G401 (cell line): ENCODE measurements around the gene NAA60. TPM values are rescaled to one million over a fixed set of nuclear protein-coding genes. Genes with fewer than 3 reads are reported as not detected.
A peak's percentile ranks its signal among the peaks of the same experiment; 100 is the strongest.
"Not testable (repeated sequence)": the region's sequence is repeated elsewhere in the genome, so short reads cannot be mapped to it uniquely, and the experiment has no call there.

ENCODE experiments used
- DNase-seq: peaks from one replicate; pipeline ENCODE4 v3.0.0-alpha.2; 2015; ENCODE audit warnings: low spot score
- in situ Hi-C: cut with HindIII; loops from 2 replicates; pipeline ENCODE4 v1.10.0; 2016; ENCODE audit warnings: low sequenced_read_pairs, mixed read lengths
- total RNA-seq: library from RNA; depleted of rRNA; stranded (reverse); fragments of >200 nt; shearing (Covaris generic); gene quantifications from 2 replicates; pipeline ENCODE4 v1.2.3, GENCODE V29; 2014

Gene NAA60
- total RNA-seq, 1 experiment from 2014 or later: 35.3 TPM

DNA sequence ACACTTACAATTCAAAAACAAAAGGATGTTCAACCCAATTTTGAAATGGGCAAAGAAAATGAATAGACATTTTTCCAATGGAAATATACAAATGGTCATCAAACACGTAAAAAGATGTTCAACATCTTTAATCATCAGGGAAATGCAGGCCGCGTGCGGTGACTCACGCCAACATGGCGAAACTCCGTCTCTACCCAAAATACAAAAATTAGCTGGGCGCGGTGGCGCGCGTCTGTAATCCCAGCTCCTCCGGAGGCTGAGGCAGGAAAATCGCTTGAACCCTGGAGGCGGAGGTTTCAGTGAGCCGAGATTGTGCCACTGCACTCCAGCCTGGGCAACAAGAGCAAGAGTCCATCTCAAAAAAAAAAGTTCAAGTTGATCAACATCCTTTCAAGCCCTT, 55.5 kb downstream of the NAA60 start:
- in situ Hi-C loops: no loop called here
- DNase-seq: no peak

DNA sequence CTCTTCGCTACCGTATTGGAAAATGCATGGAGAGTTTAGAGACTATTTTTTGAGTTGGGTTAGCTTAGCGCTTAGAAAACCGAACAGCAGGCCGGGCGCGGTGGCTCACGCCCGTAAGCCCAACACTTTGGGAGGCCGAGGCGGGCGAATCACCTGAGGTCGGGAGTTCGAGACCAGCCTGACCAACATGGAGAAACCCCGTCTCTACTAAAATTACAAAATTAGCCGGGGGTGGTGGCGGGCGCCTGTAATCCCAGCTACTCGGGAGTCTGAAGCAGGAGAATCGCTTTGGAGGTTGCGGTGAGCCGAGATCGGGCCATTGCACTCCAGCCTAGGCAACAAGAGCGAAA, 57.9 kb downstream of the NAA60 start:
- DNase-seq, in situ Hi-C loops: not testable (repeated sequence)

DNA sequence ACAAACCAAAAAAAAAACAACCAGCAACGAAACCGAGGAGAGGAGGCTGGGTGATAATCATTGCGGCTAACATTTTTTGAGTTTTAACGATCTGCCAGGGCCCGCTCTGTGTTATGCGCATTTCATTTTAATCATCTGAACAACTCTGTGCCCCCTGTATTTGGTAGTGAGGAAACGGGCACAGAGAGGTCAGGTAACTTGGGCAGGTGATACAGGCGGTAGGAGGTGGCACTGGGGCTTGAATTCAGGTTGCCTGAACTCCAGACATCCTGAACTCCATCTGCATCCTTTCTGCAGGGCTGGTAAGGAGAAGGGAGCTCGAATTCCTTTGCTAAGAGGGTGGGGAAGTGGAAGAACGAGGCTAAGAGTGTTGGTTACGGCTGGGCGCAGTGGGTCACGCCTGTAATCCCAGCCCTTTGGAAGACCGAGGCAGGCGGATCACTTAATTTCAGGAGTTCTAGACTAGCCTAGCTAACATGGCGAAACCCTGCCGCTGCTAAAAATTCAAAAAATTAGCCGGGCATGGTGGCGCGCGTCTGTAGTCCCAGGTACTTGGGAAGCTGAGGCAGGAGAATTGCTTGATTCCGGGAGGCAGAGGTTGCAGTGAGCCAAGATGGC, 58.4 kb downstream of the NAA60 start:
- DNase-seq: no peak
- in situ Hi-C loops: no loop called here

DNA sequence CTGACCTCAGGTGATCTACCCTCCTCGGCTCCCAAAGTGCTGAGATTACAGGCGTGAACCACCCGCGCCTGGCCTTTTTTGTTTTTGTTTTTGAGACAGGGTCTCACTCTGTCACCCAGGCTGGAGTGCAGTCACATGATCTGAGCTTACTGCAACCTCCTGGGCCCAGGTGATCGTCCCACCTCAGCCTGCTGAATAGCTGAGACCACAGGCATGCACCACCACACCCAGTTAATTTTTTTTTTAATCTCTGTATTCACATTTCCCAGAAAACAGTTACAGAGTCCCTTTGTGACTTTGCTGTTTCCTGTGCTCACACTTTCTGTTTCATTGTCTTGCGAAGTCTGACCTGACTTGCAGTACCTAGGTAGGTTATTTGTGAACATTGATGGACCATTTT, 60.0 kb downstream of the NAA60 start:
- no peak for DNase-seq
- in situ Hi-C loops: no loop called here

DNA sequence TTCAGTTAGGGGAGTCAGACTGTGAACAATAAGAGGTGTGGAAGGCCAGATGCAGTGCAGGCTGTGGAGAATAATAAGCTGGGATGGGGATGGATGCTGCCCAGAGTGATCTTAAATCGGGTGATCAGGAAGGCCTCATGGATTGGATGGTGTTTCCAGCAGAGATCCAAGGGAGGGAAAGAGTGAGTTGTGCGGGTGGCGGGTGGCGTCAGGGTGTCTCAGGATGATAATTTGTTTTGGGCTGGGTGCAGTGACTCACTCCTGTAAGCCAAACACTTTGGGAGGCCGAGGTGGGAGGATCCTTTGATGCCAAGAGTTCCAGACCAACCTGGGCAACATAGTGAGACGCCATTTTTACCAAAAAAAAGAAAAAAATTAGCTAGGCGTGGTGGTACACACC, 65.3 kb downstream of the NAA60 start:
- in situ Hi-C loops: no loop called here
- no peak for DNase-seq

DNA sequence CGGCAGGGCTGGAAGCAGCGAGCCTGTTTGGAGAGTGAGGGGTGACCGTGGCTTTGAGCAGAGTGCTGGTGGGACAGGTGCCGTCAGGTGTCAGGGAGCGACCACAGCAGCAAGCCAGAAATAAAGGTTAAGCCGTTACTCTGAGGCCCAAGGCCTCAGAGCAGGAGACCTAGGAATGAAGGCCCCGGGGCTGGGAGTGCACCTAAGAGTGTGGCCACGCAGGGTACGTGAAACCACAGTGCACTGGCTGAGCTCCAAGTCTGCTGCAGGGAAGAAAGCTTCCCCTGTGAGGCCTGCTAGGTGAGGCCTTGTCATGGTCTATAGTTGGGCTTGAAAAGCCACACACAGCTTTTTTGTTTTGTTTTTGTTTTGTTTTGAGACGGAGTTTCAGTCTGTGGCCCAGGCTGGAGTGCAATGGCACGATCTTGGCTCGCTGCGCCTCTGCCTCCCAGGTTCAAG, 66.0 kb downstream of the NAA60 start:
- DNase-seq: no peak
- in situ Hi-C loops: no loop called here

DNA sequence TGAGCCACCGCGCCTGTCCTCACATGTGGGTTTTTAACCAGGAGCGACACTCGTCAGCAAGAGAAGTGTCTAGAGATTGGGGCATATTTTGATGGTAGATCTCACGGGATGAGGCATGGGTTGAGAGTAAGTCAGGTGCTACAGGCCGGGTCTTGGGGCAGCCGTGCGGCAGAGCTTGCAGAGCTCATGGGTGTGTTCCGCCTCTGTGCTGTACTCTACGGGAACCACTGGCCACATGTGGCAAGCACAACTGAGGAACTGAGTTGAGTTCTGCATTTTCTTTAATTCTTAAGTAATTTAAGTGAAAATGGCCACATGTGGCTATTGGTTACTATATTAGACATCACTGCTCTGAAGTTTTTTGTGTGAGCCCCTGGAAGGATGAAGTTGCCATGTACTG, 66.9 kb downstream of the NAA60 start:
- in situ Hi-C loops: no loop called here
- no peak for DNase-seq

DNA sequence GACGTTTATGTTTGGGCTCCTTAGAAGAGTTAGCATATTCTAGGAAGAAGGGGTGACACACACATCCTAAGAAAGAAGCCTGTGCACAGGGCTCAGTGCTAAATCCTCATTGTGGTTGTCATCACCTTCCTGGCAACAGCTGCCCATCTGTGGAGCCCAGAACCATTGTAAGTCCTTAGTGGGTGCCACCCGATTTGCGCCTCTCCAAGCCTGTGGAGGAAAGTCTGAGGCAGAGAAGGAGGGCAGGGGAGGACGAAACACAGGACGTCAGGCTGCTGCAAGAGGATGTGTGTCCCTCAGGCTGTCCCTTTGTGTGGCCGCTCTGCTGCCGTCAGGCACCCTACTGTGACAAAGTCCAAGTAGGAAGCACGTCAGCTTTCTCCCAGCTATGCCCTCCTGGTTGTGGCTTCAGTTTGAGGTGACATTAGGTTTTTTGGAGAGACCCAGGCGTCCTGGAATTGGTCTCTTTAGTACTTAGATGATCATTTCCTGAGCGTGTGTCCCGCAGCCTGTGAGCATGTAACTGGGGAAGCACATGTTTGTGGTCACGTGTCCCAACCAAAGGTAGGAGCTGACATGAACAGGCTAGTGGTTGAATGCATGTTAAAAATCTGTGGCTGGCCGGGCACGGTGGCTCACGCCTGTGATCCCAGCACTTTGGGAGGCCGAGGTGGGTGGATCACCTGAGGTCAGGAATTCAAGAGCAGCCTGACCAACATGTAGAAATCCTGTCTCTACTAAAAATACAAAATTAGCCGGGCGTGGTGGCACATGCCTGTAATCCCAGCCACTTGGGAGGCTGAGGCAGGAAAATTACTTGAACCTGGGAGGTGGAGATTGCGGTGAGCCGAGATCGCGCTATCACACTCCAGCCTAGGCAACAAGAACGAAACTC, 68.1 kb downstream of the NAA60 start:
- no peak for DNase-seq
- in situ Hi-C loops: no loop called here

DNA sequence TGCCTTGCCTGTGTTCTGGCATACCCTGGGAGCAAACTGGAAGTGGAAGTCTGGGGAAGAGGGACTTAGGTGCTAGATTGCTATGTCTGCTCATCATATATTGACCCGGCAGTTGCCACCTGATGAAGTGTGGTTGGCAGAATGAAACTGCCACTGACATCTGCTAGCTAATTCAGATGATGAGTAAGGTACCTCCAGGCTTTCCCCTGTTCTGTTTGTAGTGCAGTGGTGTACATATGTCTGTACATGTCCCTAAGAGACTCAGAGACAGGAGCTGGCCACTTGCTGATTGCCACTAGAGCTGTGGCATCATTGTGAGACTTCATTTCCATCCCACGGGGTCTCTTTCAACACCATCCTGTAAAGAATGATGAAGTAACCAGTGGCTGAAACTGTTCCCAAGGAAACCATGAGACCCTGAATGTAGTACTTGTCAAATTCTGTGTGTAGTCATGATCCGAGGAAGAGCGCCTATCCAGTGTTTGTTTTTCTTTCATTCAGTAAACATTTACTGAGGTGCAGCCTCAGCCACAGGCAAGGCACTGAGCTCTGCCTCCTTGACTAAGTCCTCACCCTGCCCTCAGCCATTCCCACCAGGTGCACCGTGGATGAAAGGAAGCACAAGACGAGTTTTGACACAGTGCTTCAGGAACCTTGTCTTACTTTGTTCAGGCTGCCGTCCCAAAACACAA, 70.6 kb downstream of the NAA60 start:
- in situ Hi-C loops: no loop called here
- no peak for DNase-seq

DNA sequence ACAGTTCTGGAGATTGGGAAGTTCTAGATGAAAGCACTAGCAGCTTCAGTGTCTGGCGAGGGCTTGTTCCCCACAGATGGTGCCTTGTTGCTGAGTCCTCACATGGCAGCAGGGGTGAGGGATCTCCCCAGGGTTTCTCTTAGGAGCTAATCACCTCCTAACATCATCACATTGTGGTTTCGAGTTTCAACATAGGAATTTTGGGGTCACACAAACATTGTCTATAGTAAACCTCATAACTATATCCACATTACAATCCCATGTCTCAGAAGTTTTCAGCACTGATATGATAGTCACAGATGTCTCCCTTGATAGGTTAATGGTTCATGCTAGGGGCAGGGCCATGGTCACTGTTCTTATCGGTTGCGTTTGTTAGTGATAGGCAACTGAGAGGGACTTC, 71.1 kb downstream of the NAA60 start:
- in situ Hi-C loops: no loop called here
- DNase-seq: no peak

DNA sequence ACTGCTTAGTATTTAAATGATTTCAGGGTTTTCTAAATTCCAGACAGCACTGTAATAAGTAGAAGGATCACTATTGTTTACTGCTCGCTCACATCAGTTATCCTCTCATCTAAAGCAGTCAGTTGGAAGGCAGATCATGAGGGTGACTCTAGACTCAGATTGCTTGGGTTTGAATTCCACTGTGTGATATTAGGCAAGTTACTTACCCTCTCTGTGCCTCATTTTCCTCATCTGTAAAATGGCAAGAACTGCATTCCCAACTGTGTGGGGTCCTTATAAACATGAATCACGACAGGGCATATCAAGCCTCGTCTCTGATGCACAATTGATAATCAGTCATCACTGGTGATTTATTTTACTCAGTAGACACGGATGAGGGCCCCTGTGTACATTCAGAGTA, 72.4 kb downstream of the NAA60 start:
- in situ Hi-C loops: no loop called here

DNA sequence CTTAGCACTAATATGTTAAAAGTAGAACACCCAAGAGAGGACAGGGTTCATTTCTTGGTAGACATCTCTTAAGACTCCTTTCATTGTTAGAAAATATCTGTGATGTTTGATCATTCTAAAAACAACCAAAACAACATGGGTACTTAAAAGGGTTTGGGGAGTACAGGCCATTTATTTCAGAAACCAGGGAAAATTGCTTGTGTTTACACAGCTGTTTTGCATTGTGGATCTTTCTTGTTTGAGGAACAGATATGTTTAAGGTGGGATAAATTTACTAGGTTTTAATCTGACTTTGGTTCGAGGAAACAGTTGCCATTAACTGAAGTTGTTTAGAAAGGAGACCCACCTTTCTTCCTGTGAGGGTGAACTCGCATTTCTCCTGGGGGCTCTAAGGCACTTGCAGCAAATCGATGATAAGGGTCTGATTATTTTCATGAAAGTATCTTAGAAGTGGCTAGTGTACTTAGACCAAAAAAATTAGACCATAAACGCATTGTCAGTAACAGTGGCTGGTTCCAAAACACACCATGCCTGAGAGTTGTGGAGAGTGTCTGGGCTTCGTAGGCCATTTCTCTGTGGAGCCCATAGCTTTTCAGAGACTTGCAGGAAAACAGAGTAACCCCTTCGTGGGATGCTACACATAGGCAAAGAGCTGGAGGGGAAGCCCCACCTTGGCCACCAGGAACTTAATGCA, 75.0 kb downstream of the NAA60 start:
- in situ Hi-C loops: no loop called here
- DNase-seq: no peak

More for the DNA sequence above, 72.4 kb downstream of the NAA60 start:
- DNase-seq: no peak

DNA sequence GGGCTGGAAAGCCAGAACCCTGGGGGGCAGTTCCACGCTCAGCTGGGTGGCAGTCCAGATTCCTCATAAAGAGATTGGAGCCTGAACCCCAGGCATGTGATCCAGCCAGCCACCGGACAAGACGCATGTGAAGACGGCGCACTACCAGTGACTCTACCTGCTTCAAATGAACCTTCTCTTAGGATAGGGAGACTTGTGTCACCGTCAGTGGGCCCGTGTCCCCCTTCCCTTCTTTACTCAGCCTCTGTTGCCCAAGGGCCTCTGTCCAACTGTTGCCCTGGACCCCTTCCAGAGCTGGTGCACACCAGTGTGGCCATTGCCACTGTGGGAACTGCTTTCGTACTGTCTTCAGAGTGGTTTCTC, 75.5 kb downstream of the NAA60 start:
- in situ Hi-C loops: no loop called here
- DNase-seq: no peak

DNA sequence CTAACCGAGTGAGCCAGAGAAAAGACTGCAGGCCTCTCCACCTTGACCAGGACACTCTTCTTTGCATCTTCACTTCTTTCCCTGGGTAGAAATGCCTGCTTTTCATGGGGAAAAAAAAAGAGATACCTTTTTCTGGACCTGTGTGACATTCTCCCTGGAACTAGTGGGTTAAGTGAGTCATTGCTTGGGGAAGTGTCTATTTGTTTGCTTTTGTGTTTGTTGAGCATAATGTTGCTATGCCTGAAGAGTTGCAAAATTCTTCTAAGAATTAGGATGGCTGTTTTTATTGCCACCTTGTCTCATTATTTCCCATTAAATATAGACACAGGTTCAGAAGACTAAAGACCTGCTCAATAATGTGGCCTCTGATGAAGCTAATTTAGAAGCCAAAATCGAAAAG, 76.1 kb downstream of the NAA60 start:
- in situ Hi-C loops: no loop called here

DNA sequence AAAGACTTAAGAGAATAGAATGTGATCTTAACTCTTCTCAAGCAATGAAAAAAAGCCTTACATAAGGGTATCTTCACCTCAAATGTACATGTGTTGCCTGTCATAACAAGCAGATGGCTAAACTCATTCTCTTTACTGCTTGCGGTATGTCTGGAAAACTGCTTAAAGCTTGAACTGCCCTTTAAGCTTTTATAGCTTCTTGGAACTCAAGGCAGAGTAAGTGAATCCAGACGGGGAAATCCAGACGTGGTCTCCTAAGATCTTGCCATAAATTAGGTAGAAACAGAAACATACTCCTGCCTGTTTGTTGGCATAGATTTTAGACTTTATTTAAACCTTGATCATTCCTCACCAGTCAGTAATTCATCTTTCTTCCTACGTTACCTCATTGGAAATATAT, 76.9 kb downstream of the NAA60 start:
- no peak for DNase-seq
- in situ Hi-C loops: no loop called here

More for the DNA sequence above, 76.1 kb downstream of the NAA60 start:
- DNase-seq: no peak

DNA sequence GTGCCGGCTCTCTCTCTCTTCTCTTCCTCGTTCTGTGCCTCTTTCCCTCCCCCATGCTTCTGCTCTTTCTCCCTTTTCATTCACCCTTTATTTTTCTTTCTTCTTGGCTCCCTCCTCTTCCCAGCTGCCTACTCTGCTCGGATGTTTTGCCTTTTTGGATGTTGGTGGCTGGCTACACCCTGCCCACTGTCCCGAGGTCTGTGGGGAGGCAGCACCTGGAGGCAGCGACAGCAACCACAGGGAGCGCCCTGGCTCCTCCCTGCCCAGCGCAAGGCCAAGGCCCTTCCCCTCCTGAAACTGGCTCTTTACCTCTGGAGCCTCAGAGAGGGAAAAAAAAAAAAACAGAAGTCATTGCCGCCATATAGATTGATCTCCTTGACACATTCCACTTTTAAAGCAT, 77.4 kb downstream of the NAA60 start:
- in situ Hi-C loops: no loop called here
- no peak for DNase-seq

DNA sequence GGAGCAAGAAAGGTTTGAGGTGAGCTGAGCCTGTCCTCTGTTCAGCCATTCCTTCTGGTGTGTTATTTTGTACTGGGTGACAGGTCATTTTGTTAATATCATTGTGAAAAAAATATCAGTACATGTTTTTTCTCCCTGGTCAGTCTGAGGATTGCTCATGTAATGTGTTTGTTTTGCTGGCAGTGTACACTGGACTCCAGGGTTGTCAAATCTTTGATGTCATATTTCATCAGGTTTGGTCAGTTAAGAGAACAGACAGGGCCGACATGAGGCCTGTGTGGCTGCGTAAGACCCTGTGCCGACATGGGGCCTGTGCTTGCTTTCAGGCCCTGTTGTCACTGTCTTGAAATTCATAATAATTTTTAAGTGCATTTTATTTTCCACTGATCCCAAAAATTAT, 79.8 kb downstream of the NAA60 start:
- DNase-seq: no peak
- in situ Hi-C loops: no loop called here

DNA sequence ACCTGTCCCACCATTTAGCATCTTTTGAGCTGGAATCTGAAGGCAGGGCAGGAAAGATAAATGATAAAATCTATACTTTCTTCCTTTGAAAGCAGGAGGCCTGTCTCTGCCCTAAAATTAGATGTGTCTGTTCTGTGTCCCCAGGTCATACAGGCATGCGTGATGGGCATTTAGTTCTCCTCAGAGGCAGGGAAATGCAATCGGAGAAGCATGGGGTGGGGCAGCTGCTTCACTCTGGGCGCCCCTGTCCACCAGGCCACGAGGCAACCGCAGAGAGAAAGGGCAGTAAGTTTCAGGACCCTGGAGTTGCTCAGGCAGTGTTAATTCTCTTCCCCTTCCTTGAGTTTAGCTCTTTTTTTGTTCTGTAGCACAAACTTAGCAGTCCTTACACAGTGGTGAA, 82.5 kb downstream of the NAA60 start:
- no peak for DNase-seq
- in situ Hi-C loops: no loop called here

DNA sequence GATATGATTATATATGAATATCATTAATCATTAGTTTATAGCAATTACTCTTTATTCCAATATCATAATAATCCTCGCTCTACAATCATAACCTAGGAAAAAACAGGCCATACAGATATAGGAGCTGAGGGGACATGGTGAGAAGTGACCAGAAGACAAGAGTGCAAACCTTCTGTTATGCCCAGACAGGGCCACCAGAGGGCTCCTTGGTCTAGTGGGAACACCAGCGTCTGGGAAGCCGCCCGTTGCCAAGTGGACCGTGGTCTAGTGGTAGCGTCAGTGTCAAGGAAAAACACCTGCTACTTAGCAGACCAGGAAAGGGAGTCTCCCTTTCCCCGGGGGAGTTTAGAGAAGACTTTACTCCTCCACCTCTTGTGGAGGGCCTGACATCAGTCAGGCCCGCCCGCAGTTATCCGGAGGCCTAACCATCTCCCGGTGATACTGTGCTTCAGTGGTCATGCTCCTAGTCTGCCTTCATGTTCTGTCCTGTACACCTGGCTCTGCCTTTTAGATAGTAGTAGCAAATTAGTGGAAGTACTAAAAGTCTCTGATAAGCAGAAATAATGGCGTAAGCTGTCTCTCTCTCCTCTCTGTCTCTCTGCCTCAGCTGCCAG, 83.8 kb downstream of the NAA60 start:
- in situ Hi-C loops: not testable (repeated sequence)
- DNase-seq: peak; percentile 86
